Testis (tissue), 2 donors: Measurements from ENCODE around the gene MDGA2.

Experiments
- CTCF ChIP-seq, 3 experiments: fragments of 450-650 bp in 2 of 3; fragments of 200-600 bp in 1 of 3; sonication (generic) in 1 of 3; IDR thresholded peaks; one replicate each; pipeline ENCODE4 v1.5.1; 2016 to 2019; ENCODE audit warnings: antibody characterized with exemption in 3 of 3, mild to moderate bottlenecking in 2 of 3, moderate library complexity in 1 of 3
- POLR2A ChIP-seq: fragments of 450-650 bp; IDR thresholded peaks from one replicate; pipeline ENCODE4 v1.6.1; 2017; ENCODE audit warnings: antibody characterized with exemption, mild to moderate bottlenecking, moderate library complexity

DNA sequence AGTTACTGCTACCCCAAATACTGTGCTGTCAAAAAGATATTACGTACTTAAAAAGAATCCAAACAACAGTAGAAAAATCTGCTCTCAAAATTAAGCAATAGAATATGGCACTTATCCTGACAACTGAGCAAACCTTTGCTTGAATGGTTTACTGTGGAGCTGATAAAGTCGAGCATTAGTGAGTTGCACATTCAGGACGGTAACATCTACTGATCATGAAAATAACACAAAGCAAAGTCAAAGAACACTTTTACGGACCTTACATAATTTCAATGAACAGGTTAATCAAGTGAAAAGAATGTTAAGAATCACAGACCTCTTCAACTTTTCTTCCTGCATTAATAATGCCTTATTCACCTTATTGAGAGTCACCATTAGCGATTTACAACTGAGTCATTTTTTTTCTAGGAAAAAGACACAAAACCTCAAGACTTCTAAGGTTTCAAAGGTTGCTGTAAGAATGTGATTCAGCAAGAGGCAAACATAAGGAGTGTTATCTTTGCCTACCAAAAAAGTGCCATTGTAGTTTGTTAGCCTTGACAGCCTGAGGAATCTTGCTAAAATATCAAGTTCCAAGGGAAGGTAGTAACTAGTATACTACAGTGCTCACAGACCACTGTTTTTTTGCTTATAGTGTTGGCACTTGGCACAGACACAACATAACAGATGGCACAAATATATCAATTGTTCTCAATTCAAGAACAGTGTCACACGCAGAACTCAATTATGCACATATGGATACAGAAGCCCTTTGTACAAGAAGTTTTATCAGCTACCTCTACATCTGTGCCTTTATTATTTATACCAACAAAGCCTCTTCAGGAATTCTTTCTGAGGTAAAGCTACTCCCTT lies 689.6 kb downstream of the MDGA2 start:
- no peak for TF ChIP-seq CTCF (IDR thresholded peaks at IDR 0.05)
- TF ChIP-seq POLR2A, result no peak
